ENCODE results near the gene MACROH2A1.
A peak's percentile ranks its signal among the peaks of the same experiment; 100 is the strongest.

MACROH2A1 gene

GRCh38 chr5:135315386-135315785 is 83.6 kb downstream of the MACROH2A1 start:
- no peak for TF ChIP-seq CREB1 (IDR thresholded peaks at IDR 0.05; ENCODE audit: low read depth)
- no peak for TF ChIP-seq TEAD4 (IDR thresholded peaks at IDR 0.05)
- TF ChIP-seq, protein P1, sequence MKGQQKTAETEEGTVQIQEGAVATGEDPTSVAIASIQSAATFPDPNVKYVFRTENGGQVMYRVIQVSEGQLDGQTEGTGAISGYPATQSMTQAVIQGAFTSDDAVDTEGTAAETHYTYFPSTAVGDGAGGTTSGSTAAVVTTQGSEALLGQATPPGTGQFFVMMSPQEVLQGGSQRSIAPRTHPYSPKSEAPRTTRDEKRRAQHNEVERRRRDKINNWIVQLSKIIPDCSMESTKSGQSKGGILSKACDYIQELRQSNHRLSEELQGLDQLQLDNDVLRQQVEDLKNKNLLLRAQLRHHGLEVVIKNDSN (IDR thresholded peaks at IDR 0.05) = peak; percentile 50
- no peak for TF ChIP-seq CEBPB (IDR thresholded peaks at IDR 0.05)

GRCh38 chr5:135313946-135314345 is 85.1 kb downstream of the MACROH2A1 start:
- TF ChIP-seq MAX (IDR thresholded peaks at IDR 0.05) (no peak), REST (IDR thresholded peaks at IDR 0.05; ENCODE audit: low read depth) (no peak), TAF1 (IDR thresholded peaks at IDR 0.05; ENCODE audit: low read depth) (no peak), FOXM1 (IDR thresholded peaks at IDR 0.05; ENCODE audit: borderline replicate concordance, low read depth) (no peak), CREB1 (IDR thresholded peaks at IDR 0.05; ENCODE audit: low read depth) (no peak)

- no peak for TF ChIP-seq TCF12 (IDR thresholded peaks at IDR 0.05; ENCODE audit: low read depth)
- no peak for TF ChIP-seq CREB1 (IDR thresholded peaks at IDR 0.05; ENCODE audit: low read depth)
- TF ChIP-seq RAD21 (IDR thresholded peaks at IDR 0.05; ENCODE audit: low read depth) = no peak
- TF ChIP-seq CEBPB (IDR thresholded peaks at IDR 0.05) = no peak
- no peak for TF ChIP-seq MAX (IDR thresholded peaks at IDR 0.05)
- TF ChIP-seq NFIC (IDR thresholded peaks at IDR 0.05) = no peak
- TF ChIP-seq EP300 (IDR thresholded peaks at IDR 0.05; ENCODE audit: borderline replicate concordance) = no peak
These were observed 85.6 kb downstream of the MACROH2A1 start for GRCh38 chr5:135313405-135313804.

- no peak for TF ChIP-seq ZBTB7A (IDR thresholded peaks at IDR 0.05; ENCODE audit: low read depth)
- TF ChIP-seq RAD21 (IDR thresholded peaks at IDR 0.05; ENCODE audit: low read depth) = no peak
- TF ChIP-seq MAX (IDR thresholded peaks at IDR 0.05) = no peak
- TF ChIP-seq EGR1 (IDR thresholded peaks at IDR 0.05) = no peak
- no peak for TF ChIP-seq TCF12 (IDR thresholded peaks at IDR 0.05; ENCODE audit: low read depth)
- no peak for TF ChIP-seq CREB1 (IDR thresholded peaks at IDR 0.05; ENCODE audit: low read depth)
- TF ChIP-seq YY1 (IDR thresholded peaks at IDR 0.05; ENCODE audit: low read depth) = no peak
These were observed 86.6 kb downstream of the MACROH2A1 start for GRCh38 chr5:135312255-135312935.

DNA sequence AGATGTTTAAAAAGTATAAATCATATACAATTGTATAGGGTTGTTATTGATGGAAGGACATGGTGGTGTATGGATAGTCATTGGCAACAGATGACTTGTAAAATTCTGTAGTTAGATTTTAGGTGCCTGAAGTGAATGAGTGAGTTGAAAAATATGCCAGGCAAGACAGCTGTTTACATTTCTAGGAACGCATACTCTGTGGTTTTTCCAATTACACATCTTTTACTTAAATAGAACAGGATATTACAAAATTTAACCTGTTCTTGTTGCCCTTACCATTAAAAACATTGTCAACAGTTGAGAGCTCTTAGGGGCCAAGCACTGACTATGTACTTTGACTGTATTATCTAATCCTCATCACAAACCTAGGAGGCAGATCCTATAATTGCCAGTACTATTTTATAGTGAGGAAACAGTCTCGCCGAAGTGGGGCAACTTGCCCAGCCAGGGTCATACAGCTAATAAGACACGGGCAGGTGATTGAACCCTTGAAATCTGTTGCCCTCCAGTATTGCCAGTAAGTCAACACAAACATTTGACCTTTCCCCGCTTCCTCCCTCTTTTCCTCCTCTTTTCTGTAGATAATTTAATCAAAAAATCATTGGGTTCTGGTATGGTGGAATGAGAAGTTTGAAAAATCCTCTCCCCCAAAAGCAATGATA is 88.6 kb downstream of the MACROH2A1 start:
- TF ChIP-seq EGR1 (IDR thresholded peaks at IDR 0.05) = no peak
- no peak for TF ChIP-seq MAX (IDR thresholded peaks at IDR 0.05)
- no peak for TF ChIP-seq TCF12 (IDR thresholded peaks at IDR 0.05; ENCODE audit: low read depth)
- no peak for TF ChIP-seq REST (IDR thresholded peaks at IDR 0.05; ENCODE audit: low read depth)
- no peak for TF ChIP-seq ZBTB7A (IDR thresholded peaks at IDR 0.05; ENCODE audit: low read depth)

DNA sequence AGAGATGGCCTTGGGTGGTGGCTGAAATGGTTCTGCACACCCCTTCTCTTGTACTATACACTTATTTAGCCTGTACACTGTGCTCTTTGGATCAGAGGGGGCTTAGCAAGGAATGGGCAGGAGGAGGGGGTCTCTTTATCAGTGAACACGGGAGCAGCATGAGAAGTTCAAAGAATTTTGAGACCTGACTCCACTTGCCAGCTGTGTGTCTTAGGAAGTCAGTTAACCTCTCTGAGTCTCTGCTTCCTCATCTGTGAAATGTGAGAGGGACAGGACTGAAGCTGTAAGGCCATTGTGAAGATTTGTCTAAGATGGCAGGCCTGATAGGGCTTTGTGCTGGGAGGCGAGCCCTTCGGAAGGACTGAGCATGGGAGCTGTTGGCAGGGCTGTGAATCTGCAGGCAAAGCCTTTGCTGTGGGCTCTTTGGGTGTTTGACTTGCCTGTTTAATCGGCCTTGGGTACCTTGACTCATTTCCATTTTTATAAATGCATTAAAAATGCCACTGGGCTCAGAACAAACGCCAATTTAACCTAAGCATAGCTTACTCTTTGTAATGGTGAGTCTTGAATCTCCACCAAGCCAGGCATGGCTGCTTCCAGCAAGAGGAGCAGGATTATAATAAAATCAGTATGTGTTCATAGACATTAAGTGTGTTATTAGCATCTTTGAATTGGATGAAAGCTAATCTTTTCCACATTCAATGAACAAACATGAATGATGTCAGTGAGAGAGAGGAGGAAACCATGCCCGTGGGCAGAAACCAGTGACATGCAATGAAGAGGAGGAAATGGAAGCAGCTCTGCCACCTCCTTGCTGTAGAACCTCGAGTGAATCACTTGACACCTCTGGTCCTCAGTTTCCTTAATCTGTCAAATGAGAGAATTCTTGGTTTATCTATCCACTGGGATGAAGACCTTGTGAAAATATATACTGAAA is 89.4 kb downstream of the MACROH2A1 start:
- TF ChIP-seq ZBTB7A (IDR thresholded peaks at IDR 0.05; ENCODE audit: low read depth) (no peak), FOXM1 (IDR thresholded peaks at IDR 0.05; ENCODE audit: borderline replicate concordance, low read depth) (no peak), TAF1 (IDR thresholded peaks at IDR 0.05; ENCODE audit: low read depth) (no peak), REST (IDR thresholded peaks at IDR 0.05; ENCODE audit: low read depth) (no peak), CEBPB (IDR thresholded peaks at IDR 0.05) (no peak), CREB1 (IDR thresholded peaks at IDR 0.05; ENCODE audit: low read depth) (no peak)
- TF ChIP-seq, protein P1 (IDR thresholded peaks at IDR 0.05) = no peak

All from Ishikawa (cell line).